Measurements from ENCODE around the gene AGTPBP1. TPM values are rescaled to one million over a fixed set of nuclear protein-coding genes. Genes with fewer than 3 reads are reported as not detected.

AGTPBP1 gene
- total and polyA plus RNA-seq, 9 of the 15 experiments (the other 6 are each of a cell fraction or from before 2014, with no cell fraction given): 1.4 to 7.9 (median 4.6) TPM

DNA sequence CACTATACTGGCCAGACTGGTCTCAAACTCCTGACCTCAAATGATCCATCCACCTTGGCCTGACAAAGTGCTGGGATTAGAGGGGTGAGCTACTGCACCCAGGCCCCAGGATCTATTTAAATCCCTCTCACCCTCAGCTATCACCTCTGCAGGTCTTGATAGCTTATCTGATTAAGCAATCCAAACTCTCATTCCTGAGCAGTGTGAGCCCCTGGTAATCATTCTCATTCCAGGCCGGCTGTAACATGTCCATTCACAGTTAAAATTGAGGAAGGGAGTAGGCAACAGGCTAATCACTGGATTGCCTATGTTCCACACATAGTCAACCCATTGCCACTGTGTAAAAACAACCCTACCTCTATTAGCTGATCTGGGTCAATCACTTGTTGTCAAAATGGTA is 111.1 kb downstream of the AGTPBP1 start:
- no peak overlapping the region for H3K9ac ChIP-seq (ENCODE audit: insufficient read depth in 1 of 2, low read depth in 2 of 2, low read length in 2 of 2)
- no peaks in the 10 kb centered on the region for H3K4me1 ChIP-seq (replicated peaks in 1 of 2; ENCODE audit: control insufficient read depth in 2 of 2, insufficient read depth in 2 of 2, low read length in 2 of 2)
- no peaks in the 10 kb centered on the region for H3K9me1 ChIP-seq (ENCODE audit: control insufficient read depth, insufficient read depth, low read length)
- H3K27me3 ChIP-seq (ENCODE audit: control insufficient read depth in 2 of 2, insufficient read depth in 2 of 2, low read length in 2 of 2): no peaks in the 10 kb centered on the region
- no peaks in the 10 kb centered on the region for H3K79me2 ChIP-seq (ENCODE audit: control insufficient read depth, insufficient read depth, low read length)
- FAIRE-seq: no peak
- H3K4me3 ChIP-seq: no peak overlapping the region
- intact Hi-C loops (cut with micrococcal nuclease) (no loop called here), in situ Hi-C loops (cut with MboI) (no loop called here)
- H3K27ac ChIP-seq (ENCODE audit: extremely low read depth, low read depth, low read length): no peak overlapping the region
- no peaks in the 10 kb centered on the region for H3K9me3 ChIP-seq (replicated peaks; ENCODE audit: control insufficient read depth, insufficient read depth, low read depth, low read length)
- DNase-seq (ENCODE audit: extremely low read depth in 1 of 4, low spot score in 3 of 4): no peak
- H3K4me2 ChIP-seq (ENCODE audit: insufficient read depth, low read length): no peak overlapping the region
- ChIA-PET CTCF (ENCODE audit: low intra/inter-chr PET ratio) (no interaction called here), POLR2A (interaction anchor here (0.5 kb wide), 1 partner anchor 11 kb away, joined by 3 read pairs; no protein-coding TSS in a partner anchor)
- no peak overlapping the region for H2AFZ ChIP-seq (ENCODE audit: low read depth, low read length)
- H4K20me1 ChIP-seq (replicated peaks; ENCODE audit: control insufficient read depth, insufficient read depth, low read length): no peaks in the 10 kb centered on the region
- H3K36me3 ChIP-seq (ENCODE audit: control insufficient read depth, insufficient read depth, low read length): no peaks in the 10 kb centered on the region
- 14% methylated on average over 1 of the region's 1 CpG for WGBS (ENCODE audit: insufficient coverage, low coverage, missing lambda C conversion rate)
- BruUV-seq (replicated peaks): no TSS peak
- no peak for ATAC-seq
- TF ChIP-seq ZNF143 (CRISPR knock-in tag; IDR thresholded peaks at IDR 0.05): no peak
- TF ChIP-seq CBX5 (IDR thresholded peaks at IDR 0.05; ENCODE audit: borderline replicate concordance, low read depth): no peak
- no peak for TF ChIP-seq DACH1 (IDR thresholded peaks at IDR 0.05; ENCODE audit: partially characterized antibody)
- TF ChIP-seq NR2C1 (IDR thresholded peaks at IDR 0.05): no peak
- no peak for TF ChIP-seq NR2C1 (tag; IDR thresholded peaks at IDR 0.05)
- TF ChIP-seq ELF4 (CRISPR knock-in tag; IDR thresholded peaks at IDR 0.05): no peak
- TF ChIP-seq LCOR (CRISPR knock-in tag; IDR thresholded peaks at IDR 0.05): no peak
- TF ChIP-seq, protein P1, sequence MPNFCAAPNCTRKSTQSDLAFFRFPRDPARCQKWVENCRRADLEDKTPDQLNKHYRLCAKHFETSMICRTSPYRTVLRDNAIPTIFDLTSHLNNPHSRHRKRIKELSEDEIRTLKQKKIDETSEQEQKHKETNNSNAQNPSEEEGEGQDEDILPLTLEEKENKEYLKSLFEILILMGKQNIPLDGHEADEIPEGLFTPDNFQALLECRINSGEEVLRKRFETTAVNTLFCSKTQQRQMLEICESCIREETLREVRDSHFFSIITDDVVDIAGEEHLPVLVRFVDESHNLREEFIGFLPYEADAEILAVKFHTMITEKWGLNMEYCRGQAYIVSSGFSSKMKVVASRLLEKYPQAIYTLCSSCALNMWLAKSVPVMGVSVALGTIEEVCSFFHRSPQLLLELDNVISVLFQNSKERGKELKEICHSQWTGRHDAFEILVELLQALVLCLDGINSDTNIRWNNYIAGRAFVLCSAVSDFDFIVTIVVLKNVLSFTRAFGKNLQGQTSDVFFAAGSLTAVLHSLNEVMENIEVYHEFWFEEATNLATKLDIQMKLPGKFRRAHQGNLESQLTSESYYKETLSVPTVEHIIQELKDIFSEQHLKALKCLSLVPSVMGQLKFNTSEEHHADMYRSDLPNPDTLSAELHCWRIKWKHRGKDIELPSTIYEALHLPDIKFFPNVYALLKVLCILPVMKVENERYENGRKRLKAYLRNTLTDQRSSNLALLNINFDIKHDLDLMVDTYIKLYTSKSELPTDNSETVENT (CRISPR knock-in tag; IDR thresholded peaks at IDR 0.05): no peak

Data from K562 (cell line).